Astrocyte of the spinal cord (primary cell): ENCODE results near the gene IQCH.

Source experiments
- DNase-seq: peaks from one replicate; pipeline ENCODE4 v3.0.0; 2011; ENCODE audit warnings: low read depth, low spot score
- H3K4me3 ChIP-seq: 2 replicates; pipeline ENCODE4 v1.5.1; 2011; ENCODE audit warnings: low read depth, mild to moderate bottlenecking, low read length, moderate library complexity
- in situ Hi-C: cut with HindIII; loops from 2 replicates; pipeline ENCODE4 v1.10.0; 2017; ENCODE audit warnings: low sequenced_read_pairs
- TF ChIP-seq, protein P1 (sequence below): IDR thresholded peaks from 2 replicates; pipeline ENCODE4 v1.5.1; 2012; ENCODE audit warnings: low read depth, mild to moderate bottlenecking, low read length, inconsistent platforms

IQCH gene

DNA sequence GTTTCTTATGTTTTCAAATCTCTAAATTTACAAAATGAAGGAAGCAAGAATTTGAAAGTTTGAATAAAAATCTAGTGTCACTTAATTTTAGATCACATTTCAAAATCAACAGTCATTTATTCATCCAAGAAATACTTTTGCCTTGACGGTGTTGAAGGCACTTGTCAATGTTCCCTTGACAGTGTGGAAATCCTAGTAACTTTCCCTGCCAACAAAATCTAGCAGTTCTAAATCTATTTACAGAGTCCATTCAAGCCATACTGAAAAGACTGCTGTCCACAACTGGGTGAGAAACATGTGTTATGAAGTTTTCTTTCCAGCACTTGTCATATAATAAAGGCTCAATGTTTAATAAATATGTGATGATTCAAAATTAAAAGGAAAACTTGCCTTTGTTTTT lies 279.3 kb downstream of the IQCH start:
- DNase-seq: no peak
- TF ChIP-seq, protein P1, sequence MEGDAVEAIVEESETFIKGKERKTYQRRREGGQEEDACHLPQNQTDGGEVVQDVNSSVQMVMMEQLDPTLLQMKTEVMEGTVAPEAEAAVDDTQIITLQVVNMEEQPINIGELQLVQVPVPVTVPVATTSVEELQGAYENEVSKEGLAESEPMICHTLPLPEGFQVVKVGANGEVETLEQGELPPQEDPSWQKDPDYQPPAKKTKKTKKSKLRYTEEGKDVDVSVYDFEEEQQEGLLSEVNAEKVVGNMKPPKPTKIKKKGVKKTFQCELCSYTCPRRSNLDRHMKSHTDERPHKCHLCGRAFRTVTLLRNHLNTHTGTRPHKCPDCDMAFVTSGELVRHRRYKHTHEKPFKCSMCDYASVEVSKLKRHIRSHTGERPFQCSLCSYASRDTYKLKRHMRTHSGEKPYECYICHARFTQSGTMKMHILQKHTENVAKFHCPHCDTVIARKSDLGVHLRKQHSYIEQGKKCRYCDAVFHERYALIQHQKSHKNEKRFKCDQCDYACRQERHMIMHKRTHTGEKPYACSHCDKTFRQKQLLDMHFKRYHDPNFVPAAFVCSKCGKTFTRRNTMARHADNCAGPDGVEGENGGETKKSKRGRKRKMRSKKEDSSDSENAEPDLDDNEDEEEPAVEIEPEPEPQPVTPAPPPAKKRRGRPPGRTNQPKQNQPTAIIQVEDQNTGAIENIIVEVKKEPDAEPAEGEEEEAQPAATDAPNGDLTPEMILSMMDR: no peak
- in situ Hi-C loops: no loop called here
- no peak overlapping the region for H3K4me3 ChIP-seq

DNA sequence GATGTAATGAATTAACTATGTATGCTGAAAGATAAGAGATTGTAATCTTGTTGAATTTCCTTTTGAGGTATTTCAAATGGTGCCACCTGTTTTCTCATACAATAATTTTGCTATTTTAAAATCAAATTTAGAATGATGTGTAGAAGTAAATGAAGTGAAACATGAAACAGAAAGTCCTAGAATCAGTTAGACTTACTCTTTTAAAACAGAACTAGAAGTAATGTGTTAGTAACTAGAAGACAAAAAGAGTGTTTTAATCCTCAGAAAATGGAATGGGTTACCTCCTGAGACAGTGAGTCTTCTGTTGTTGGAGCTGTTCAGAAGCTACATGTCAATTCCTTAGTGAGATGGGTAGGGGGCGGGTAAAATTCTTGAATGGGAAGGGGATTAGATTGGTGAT lies 279.8 kb downstream of the IQCH start:
- DNase-seq: no peak
- H3K4me3 ChIP-seq: no peak overlapping the region
- TF ChIP-seq, protein P1: no peak
- in situ Hi-C loops: no loop called here

DNA sequence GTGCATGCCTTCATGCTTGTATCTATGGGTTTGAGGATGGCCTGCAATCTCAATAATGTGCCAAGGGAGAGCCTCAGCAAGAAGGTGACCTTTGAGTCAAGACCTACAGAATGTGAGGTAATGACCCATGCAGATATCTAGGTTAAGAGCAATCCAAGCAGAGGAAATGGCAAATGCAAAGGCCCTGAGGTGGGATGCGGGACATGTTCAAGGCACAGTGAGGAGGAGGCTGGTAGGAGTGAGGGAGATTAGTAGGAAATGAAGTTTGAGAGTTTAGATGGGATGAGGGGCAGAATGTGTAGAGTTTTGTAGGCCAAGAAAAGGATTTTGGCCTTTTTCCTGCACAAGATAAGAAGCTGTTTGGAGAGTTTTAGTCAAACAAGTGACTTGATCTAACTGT lies 283.2 kb downstream of the IQCH start:
- TF ChIP-seq, protein P1: no peak
- in situ Hi-C loops: no loop called here
- DNase-seq: no peak
- no peak overlapping the region for H3K4me3 ChIP-seq

DNA sequence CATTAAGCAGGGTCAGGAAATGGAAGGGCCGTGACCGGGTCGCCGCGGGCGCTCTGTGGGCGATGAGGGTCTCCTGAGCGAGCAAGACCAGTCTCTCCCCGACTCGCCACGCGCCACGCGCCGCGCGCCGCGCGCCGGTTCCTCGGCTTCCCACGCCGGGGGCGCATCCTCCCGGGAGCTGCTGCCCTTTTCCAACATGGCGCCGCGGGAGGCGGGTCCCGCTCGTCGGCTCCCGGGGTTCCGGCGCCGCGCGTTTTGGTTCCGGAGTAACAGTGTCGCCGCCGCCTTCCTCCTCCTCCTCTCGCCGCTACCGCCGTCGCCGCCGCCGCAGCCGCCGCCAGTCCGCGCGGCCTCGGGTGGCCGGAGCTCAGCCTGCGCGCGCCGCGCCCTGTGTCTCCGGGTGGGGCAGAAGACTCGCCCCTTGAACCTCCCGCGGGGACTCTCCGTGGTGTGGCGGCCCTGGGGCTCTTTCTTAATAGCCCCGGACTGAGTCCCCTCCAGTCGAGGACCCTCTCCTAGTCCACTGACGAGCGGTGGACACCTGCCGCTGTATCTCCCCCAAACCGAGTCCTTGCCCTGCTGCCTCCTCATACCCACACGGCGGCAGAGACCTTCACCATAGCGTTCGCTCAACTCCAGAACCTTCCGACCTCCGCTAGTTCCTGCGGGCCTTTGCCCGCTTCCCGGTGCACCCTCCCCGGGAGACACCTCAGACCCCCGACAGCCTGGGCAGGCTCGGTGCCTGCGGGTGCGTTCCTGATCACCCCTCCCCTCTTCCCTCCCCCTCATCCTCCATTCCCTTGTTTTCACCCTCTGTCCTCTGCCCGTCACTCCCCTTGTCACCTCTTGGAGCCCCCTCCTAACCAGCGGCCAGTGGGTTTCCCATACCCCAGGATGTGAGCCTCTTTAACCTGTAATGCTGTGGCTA lies 288.1 kb downstream of the IQCH start, which contains the start of gene MAP2K5:
Gene MAP2K5, plus strand, starts transcription at position 284 of the 928 bp plus-strand sequence. Its CDS starts 633 bp downstream, at position 917.
- TF ChIP-seq, protein P1: no peak
- in situ Hi-C loops: no loop called here
- peak; percentile 69 for DNase-seq
- H3K4me3 ChIP-seq: peak within 1 kb of the TSS; percentile 68

DNA sequence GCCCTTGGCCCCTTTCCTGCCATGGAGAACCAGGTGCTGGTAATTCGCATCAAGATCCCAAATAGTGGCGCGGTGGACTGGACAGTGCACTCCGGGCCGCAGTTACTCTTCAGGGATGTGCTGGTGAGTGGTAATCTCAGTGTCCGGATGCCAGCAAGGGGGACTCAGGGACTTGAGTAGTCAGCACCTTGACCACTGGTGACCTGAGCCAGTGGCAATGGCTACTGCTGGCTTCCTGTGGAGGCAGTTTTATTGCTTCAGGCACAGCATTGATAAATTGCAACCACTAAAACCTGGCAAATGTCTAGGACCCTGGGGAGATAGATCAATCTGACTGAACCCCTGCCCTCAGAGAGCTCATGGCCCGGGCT lies 288.7 kb downstream of the IQCH start:
- peak overlapping the region; percentile 68 for H3K4me3 ChIP-seq
- no peak for DNase-seq
- in situ Hi-C loops: no loop called here
- TF ChIP-seq, protein P1: no peak

DNA sequence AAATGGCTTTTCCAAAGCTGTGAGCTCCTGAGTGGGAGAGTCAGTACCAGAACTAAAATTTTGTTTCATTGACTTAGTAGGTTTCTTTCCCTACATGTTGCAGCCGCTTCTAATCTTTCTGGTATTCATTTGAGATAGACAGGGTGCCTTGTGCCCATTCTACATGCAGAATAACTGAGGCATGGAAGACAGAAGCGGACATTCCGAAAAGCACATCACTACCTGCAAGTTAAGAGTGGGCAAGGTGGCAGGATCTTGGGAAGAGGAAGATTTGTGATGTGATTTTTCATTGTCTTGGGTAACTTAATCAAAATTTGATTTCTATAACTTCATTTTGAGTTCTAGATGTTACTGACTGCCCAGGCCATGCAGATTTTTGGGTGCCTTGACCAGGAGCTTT lies 289.9 kb downstream of the IQCH start:
- in situ Hi-C loops: no loop called here
- H3K4me3 ChIP-seq: no peak overlapping the region
- TF ChIP-seq, protein P1: no peak
- no peak for DNase-seq
